NOMO-1 treated with DMSO at 0.1 percent for 48 hours (cell line): ENCODE data around the gene PARD3B.

Experiments
- DNase-seq: peaks from one replicate; lab custom pipeline; 2025; ENCODE audit not compliant: unreplicated experiment; lab: John Stamatoyannopoulos, UW

PARD3B gene

DNA sequence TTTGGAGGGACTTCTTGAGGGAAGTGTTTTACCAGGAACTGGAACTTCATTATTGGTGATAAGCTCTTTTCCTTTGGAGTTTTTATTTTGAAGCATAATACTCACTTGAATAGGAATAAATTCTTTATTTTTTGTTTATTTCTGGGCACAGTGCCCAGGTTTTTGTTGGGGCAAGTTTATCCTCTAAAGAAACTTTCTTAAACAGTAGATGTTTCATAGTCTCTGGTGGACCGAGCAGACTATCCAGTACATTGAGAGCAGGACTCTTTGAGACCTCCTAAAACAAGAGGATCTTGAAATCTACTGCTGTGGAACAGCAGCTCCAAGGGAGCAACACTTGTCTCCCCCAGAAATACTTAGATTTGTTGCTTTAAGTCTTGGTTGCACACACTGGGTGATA is 109.4 kb downstream of the PARD3B start:
- DNase-seq: no peak

- DNase-seq: no peak
Observed at GRCh38 chr2:204655101-204655500, 109.8 kb downstream of the PARD3B start.

DNA sequence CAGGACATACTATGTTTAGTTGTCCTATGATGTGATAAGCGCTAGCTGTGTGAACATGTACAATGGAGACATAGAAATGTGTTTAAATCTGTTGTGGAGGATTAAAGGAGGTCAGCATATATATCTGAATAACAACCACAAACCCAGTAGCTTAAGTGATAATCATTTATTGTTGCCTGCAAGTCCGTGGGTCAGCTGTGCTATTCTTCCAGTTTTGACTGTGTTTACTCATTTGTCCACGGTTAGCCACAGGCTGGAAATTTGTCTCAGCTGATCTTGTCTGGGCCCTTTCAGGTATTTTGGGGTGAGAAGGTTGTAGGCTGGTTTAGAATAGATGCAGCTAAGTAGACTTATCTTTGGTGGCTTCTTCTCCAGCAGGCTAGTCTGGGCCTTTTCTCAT is 110.4 kb downstream of the PARD3B start:
- no peak for DNase-seq

DNA sequence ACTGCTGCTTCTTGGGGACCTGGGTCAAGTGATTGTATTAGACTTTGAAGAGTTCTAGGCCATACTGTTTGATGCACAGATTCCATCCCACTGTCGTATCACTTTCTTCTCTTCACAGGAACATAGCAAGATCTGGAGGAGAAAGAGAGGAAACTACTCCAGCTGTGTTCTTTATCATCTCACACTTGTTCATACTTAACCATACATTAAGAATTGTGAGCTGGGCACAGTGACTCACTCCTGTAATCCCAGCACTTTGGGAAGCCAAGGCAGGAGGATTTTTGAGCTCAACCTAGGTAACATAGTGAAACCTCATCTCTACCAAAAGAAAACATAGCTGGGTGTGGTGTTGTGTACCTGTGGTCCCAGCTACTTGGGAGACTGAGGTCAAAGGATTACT is 111.7 kb downstream of the PARD3B start:
- DNase-seq: no peak

- no peak for DNase-seq
Observed at GRCh38 chr2:204662956-204663355, 117.7 kb downstream of the PARD3B start.

GRCh38 chr2:204663816-204664425 is 118.6 kb downstream of the PARD3B start:
- no peak for DNase-seq

DNA sequence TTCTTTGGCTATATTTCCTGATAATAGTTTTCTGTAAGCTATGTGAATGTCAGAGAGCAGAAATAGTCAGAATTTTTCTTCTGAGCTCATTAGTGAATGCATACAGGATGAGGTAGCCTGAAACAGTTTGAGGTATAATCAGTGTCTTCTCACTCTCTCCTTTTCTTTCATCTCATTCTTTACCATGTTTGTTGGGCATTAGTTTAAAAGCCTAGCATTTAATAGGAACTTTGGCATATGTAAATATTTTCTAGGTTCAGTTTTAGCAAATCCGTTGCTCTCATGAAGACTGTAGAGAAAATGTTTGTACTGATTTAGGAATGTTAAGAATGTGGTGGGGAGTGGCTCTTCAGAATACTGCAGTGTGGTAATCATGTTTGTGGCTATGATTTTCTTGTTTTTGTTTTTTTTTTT is 119.4 kb downstream of the PARD3B start:
- DNase-seq: no peak

GRCh38 chr2:204665207-204665606 is 119.9 kb downstream of the PARD3B start:
- DNase-seq: no peak

- DNase-seq: no peak
Observed at GRCh38 chr2:204665771-204666170, 120.5 kb downstream of the PARD3B start.

- DNase-seq: no peak
Observed at GRCh38 chr2:204667990-204668389, 122.7 kb downstream of the PARD3B start.

DNA sequence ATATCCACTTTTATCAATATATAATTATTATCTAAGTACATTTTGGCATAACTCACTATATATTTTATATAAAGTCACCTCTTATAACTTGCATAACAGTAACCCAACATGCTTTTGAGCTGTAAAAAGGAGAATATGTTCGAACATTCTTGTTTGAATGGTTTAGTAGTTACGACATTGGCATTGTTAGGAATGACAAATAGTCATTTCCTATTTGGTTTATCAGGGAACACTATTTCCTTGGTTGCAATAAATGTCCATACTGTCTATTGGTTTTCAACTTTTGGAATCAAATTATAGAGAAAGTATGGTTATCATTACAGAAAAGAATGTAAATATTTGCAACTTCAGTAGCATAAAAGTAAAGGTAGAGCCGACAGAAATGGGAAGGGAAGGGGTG is 124.1 kb downstream of the PARD3B start:
- DNase-seq: no peak

GRCh38 chr2:204670124-204670523 is 124.8 kb downstream of the PARD3B start:
- DNase-seq: no peak

GRCh38 chr2:204670756-204671155 is 125.5 kb downstream of the PARD3B start:
- DNase-seq: no peak

DNA sequence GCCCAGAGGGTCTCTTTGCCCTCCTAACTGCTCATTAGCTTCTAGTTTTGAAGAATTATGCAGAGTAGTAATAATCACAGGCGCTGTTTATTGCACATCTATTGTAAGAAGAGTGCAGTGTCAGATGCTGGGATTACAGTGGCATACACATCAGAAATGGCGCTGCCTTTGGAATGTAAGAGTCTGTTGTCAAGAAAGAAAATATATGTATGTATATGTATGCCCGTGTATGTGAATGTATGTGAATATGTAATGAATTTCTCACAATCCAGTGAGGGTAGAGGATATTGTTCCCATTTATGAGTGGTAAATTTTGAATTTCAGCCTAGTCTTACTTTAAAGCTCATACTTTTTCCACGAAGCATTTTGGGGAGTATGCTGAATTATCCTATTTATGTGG is 127.5 kb downstream of the PARD3B start:
- DNase-seq: no peak

- no peak for DNase-seq
Observed at GRCh38 chr2:204673877-204674276, 128.6 kb downstream of the PARD3B start.

- DNase-seq: no peak
Observed at GRCh38 chr2:204678031-204678430, 132.8 kb downstream of the PARD3B start.

DNA sequence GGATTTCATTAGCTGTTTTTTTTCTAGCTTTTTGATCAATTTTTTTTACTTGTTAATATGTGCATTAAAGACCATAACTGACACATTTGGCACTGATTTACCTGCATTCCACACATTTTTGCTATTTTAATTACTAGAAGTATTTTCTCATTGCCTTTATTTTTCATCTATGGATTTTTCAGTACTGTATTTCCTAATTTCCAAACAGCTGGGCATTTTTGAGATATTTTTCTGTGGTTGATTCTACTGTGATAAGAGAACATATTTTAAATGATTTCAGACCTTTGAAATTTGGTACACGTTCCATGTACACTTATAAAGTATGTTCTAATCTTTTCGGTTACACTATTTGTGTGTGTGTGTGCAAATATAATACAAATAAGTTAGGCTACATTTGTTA is 135.3 kb downstream of the PARD3B start:
- no peak for DNase-seq

DNA sequence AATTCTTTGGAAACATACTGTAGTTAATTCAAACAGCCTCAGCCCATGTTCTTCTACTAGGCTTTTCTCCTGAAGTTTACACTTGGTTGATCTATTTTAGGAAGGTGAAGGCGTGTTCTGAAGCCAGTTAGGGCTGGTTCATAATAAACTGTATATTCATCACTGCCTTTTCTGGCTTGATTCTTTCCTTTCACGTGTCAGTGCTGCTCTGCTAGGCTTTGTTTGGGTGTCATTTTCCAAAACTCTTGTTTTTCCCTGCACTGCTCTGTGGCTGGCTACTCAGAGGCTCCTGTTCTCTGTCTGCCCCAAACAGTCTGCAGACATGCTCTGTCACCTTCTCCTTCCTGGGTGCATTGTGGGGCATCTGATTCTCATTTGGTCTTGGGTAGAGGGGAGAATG is 136.1 kb downstream of the PARD3B start:
- DNase-seq: no peak

DNA sequence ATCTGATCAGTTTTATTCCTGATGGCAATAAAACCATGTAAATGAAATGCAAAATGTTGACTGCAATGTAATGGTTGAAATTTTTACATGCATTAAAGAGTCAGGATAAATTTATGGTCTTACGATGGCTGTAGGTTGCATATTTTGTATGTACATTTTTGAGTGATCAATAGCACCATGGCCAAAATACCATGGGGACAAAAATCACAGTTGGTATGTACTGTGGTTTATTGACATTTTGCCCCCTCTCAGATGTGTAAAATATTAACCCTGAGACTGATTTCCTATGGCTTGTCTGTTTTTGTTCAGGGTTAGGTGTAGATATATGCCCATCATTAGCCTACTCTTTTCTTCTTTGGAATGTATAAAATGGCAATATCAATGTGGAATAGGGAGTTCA is 138.1 kb downstream of the PARD3B start:
- DNase-seq: no peak

DNA sequence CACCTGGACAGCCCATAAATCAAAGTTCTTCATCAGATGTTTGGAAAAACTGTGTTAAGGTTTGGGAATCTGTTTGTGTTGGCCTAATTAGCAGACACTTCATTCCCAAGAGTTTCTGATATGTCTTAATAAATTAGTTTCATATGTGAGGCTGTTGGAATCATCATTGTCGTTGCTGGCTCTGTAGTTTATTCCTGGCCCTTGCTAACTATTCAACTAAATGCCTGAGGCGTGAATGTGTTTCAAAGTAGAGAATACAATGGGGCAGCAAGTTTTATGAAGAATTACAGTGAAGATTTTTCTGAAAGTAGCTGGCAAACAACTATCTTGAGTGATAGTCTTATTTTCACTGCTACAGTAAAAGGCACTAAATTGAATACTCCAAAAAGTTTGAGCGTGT is 141.1 kb downstream of the PARD3B start:
- DNase-seq: no peak

DNA sequence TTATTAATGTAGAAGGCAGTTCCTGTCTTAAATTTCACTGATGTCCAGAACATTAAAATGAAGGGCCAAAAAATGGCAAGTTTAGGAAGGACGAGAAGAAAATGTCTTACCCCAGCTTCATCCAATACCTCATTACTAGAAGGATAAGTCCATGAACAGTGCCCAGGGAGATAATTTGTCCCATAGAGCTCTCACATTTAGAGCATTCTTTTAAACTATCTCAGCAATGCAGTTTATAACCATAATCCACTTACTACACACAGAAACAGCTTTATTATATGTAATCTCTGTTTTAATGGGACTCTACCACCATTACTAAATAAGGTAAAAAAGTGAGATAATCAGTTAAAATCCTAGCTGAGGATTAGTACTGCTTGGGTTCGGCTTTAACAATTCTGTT is 142.5 kb downstream of the PARD3B start:
- no peak for DNase-seq

GRCh38 chr2:204691911-204692510 is 146.7 kb downstream of the PARD3B start:
- DNase-seq: peak; percentile 61

DNA sequence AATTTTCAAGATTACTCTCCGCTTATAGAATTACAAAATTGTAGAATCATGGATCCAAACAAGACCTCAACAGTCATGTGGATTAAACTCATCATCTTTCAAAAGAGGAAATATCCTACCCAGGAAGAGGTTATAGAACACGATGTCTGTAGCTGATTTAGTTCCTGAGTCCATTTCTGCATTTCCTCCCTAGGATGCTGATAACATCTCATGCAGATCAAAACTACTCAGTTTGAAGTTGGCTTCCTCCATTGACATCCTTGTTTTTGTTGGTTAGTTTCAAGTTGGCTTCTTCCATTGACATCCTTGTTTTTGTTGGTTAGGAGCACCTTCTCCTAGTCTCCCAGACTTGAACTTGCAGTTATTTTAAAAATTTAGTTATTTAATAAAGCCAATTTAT is 147.5 kb downstream of the PARD3B start:
- DNase-seq: no peak
